HL-60 (cell line): Measurements from ENCODE around the gene CACNA1S.

Experiments used
- GABPA ChIP-seq: IDR thresholded peaks from 2 replicates; pipeline ENCODE4 v1.6.1; 2012; ENCODE audit warnings: low read depth
- POLR2AphosphoS5 ChIP-seq: IDR thresholded peaks from 2 replicates; pipeline ENCODE4 v1.6.1; 2012; ENCODE audit warnings: low read depth
- TF ChIP-seq, protein P1 (sequence below): IDR thresholded peaks from one replicate; pipeline ENCODE4 v1.5.1; 2011; ENCODE audit warnings: low read length, control low read depth, inconsistent platforms; ENCODE audit not compliant: insufficient read depth
- TF ChIP-seq, protein P2 (sequence below): IDR thresholded peaks from 2 replicates; pipeline ENCODE4 v1.6.1; 2012; ENCODE audit warnings: low read depth; ENCODE audit not compliant: insufficient replicate concordance

DNA sequence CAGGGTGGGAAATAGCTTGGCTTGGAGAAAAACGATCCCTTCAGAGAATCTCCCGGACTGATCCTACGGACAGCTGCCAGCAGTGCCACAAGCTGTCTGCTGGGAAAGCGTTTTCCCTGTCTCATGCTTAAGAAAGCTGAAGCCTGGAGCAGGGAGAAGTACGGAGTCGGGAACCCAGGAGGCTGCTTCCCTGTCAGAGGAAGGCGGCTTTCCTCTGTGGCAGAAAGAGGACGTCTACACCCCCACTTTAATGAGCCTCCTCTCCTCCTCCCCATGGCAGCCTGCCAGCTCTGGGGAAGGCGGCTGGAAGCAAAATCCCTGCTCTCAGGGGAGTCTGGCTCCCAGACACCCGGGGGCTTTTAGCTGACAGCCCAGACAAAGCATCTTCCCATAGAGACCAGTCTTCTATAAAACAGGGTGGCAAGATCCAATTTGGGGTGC lies 96.0 kb downstream of the CACNA1S start:
- TF ChIP-seq, protein P1, sequence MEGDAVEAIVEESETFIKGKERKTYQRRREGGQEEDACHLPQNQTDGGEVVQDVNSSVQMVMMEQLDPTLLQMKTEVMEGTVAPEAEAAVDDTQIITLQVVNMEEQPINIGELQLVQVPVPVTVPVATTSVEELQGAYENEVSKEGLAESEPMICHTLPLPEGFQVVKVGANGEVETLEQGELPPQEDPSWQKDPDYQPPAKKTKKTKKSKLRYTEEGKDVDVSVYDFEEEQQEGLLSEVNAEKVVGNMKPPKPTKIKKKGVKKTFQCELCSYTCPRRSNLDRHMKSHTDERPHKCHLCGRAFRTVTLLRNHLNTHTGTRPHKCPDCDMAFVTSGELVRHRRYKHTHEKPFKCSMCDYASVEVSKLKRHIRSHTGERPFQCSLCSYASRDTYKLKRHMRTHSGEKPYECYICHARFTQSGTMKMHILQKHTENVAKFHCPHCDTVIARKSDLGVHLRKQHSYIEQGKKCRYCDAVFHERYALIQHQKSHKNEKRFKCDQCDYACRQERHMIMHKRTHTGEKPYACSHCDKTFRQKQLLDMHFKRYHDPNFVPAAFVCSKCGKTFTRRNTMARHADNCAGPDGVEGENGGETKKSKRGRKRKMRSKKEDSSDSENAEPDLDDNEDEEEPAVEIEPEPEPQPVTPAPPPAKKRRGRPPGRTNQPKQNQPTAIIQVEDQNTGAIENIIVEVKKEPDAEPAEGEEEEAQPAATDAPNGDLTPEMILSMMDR: no peak
- TF ChIP-seq, protein P2, sequence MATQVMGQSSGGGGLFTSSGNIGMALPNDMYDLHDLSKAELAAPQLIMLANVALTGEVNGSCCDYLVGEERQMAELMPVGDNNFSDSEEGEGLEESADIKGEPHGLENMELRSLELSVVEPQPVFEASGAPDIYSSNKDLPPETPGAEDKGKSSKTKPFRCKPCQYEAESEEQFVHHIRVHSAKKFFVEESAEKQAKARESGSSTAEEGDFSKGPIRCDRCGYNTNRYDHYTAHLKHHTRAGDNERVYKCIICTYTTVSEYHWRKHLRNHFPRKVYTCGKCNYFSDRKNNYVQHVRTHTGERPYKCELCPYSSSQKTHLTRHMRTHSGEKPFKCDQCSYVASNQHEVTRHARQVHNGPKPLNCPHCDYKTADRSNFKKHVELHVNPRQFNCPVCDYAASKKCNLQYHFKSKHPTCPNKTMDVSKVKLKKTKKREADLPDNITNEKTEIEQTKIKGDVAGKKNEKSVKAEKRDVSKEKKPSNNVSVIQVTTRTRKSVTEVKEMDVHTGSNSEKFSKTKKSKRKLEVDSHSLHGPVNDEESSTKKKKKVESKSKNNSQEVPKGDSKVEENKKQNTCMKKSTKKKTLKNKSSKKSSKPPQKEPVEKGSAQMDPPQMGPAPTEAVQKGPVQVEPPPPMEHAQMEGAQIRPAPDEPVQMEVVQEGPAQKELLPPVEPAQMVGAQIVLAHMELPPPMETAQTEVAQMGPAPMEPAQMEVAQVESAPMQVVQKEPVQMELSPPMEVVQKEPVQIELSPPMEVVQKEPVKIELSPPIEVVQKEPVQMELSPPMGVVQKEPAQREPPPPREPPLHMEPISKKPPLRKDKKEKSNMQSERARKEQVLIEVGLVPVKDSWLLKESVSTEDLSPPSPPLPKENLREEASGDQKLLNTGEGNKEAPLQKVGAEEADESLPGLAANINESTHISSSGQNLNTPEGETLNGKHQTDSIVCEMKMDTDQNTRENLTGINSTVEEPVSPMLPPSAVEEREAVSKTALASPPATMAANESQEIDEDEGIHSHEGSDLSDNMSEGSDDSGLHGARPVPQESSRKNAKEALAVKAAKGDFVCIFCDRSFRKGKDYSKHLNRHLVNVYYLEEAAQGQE: no peak
- TF ChIP-seq POLR2AphosphoS5 (no peak), GABPA (no peak)
